Measurements from ENCODE around the gene THAP8.

The THAP8 gene

DNA sequence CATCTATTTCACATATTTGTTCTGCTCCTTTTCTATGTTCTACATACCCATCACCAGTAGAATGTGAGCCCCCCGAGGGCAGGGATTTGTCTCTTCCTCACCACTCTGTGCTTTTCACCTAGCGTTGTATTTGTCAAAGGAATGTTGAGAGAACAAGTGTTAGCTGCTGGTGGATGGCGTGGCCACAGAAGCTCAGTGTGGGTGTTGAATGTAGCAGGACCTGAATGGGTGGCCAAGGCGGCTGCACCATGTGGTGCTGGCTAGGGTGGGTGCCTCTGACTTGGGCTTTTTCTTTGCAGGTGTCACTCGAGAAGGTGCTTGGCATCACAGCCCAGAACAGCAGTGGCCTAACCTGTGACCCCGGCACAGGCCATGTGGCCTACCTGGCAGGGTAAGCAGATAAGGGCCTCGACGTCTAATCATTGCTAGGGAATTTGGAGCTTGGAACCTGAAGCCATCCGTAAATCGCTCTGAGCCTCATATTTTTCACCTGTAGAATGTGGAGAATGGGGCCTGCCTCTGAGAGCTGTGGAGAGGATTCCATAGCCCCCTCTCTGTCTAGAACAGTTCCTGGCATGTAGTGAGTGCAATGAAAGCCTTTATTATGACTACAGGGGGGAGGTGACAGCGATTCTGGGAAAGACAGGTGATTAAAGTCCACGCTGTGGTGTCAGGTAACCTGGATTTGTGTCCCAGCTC, 4.5 kb upstream of the THAP8 start:
- no peak overlapping the region for H3K4me3 ChIP-seq (ENCODE audit: control insufficient read depth, low read depth, low read length)
- TF ChIP-seq, protein P1, sequence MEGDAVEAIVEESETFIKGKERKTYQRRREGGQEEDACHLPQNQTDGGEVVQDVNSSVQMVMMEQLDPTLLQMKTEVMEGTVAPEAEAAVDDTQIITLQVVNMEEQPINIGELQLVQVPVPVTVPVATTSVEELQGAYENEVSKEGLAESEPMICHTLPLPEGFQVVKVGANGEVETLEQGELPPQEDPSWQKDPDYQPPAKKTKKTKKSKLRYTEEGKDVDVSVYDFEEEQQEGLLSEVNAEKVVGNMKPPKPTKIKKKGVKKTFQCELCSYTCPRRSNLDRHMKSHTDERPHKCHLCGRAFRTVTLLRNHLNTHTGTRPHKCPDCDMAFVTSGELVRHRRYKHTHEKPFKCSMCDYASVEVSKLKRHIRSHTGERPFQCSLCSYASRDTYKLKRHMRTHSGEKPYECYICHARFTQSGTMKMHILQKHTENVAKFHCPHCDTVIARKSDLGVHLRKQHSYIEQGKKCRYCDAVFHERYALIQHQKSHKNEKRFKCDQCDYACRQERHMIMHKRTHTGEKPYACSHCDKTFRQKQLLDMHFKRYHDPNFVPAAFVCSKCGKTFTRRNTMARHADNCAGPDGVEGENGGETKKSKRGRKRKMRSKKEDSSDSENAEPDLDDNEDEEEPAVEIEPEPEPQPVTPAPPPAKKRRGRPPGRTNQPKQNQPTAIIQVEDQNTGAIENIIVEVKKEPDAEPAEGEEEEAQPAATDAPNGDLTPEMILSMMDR (conservative IDR thresholded peaks at IDR 0.05; ENCODE audit: control insufficient read depth, insufficient read depth, low read depth, low read length) = no peak
- DNase-seq (ENCODE audit: low read depth) = no peak

DNA sequence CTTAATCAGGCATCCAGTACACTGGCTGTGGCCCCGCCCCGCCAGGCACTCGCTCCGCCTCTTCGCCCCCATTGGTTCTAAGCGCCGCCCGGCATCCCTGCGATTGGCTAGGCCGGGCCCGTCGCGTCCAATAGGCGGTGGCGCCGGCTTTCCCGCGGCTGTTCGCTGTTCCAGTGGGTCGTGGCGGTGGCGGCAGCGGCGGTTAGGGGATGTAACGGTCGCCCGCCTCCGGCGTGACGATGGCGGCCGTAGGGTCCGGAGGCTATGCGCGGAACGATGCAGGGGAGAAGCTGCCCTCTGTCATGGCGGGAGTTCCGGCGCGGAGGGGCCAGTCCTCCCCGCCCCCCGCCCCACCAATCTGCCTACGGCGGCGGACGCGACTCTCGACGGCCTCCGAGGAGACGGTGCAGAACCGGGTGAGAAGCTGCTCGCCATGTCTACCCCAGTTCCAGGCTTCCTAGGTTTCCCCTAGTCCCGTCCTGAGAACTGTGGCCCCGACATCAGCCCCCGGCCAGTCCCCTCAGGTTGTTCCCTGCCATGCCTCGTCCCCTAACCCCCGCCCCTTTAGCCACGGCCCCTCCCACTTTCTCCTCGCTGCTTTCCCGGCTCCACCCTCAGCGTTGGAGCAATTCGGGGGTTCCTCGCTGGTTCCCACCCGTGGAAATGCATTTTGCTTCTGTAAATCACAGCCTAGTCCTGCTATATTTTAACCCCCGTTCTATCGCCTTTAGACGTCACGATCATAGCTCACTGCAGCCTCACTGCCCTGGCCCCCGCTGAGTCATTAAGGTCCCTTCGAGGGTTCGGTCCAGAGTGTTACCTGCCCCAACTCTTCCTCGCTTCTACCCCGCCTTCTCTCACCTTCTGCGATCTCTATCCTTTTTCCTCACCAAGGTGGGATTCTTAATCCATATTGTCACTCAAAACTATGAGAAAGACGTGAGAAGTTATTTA, 925 bp upstream of the THAP8 start, which contains the start of gene WDR62:
Gene WDR62 (plus strand): TSS at position 165 of the 954 bp plus-strand sequence. CDS start 75 bp downstream, at position 240.
- TF ChIP-seq, protein P1 (conservative IDR thresholded peaks at IDR 0.05; ENCODE audit: control insufficient read depth, insufficient read depth, low read depth, low read length) = no peak
- H3K4me3 ChIP-seq (ENCODE audit: control insufficient read depth, low read depth, low read length) = peak within 1 kb of the TSS; percentile 81
- DNase-seq (ENCODE audit: low read depth) = peak; percentile 20

DNA sequence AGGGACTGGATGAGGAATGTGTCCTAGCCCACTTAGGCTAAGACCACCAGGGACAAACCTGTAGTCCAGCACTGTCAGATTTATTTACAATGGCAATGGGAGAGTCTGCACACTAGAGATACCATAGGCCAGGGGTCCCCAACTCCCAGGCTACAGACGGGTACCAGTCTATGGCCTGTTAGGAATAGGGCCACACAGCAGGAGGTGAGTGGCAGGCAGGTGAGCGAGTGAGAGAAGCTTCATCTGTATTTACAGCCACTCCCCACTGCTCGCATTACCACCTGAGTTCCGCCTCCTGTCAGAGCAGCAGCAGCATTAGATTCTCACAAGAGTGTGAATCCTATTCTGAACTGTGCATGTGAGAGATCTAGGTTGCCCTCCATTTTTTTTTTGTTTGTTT, 2.4 kb downstream of the THAP8 start:
- TF ChIP-seq, protein P1 (conservative IDR thresholded peaks at IDR 0.05; ENCODE audit: control insufficient read depth, insufficient read depth, low read depth, low read length) = no peak
- H3K4me3 ChIP-seq (ENCODE audit: control insufficient read depth, low read depth, low read length) = no peak overlapping the region
- DNase-seq (ENCODE audit: low read depth) = no peak

DNA sequence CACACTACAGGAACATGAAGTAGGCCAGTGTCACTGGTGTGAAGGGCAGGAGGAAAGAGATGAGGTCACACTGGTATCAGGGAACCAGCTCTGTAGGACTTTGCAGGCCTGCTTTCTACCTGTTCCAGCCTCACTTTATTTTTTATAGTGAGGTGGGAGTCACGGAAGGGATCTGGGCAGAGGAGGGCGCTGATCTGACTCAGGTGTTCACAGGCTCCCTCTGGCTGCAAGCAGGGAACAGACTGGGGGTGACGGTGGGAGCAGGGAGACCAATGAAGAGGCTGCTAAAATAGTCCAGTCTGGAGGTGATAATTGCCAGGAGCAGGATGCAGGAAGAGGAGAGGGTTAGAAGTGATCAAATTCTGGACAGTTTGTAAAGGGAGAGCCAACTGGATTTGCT, 2.8 kb downstream of the THAP8 start:
- TF ChIP-seq, protein P1 (conservative IDR thresholded peaks at IDR 0.05; ENCODE audit: control insufficient read depth, insufficient read depth, low read depth, low read length) = peak; percentile 14
- no peak for DNase-seq (ENCODE audit: low read depth)
- H3K4me3 ChIP-seq (ENCODE audit: control insufficient read depth, low read depth, low read length) = no peak overlapping the region

DNA sequence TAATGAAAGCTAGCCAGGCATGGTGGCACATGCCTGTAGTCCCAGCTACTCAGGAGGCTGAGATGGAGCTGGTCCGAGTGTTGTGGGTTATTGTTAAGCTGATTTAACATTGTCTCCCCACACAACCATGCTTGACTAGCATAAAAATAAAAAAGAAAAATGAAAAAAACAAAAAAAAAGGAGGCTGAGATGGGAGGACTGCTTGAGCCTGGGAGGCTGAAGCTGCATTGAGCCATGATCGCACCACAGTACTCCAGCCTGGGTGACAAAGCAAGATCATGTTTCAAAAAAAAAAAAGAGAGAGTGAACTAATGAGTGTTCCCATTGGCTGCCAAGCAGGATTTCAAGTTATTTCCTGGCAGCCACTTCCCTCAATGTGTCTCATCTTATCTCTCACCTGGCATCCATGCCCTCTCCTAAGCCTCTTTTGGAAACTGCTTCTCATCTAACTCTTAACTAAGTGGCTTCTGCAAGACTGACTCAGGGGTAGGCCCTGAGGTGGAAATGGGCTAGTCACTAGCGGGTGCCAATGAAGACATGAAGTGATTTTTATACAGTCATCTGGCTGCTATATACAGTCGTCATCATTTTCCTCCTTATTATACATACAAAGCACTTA, 4.9 kb downstream of the THAP8 start:
- H3K4me3 ChIP-seq (ENCODE audit: control insufficient read depth, low read depth, low read length) = no peak overlapping the region
- DNase-seq (ENCODE audit: low read depth) = peak; percentile 9
- TF ChIP-seq, protein P1 (conservative IDR thresholded peaks at IDR 0.05; ENCODE audit: control insufficient read depth, insufficient read depth, low read depth, low read length) = no peak

DNA sequence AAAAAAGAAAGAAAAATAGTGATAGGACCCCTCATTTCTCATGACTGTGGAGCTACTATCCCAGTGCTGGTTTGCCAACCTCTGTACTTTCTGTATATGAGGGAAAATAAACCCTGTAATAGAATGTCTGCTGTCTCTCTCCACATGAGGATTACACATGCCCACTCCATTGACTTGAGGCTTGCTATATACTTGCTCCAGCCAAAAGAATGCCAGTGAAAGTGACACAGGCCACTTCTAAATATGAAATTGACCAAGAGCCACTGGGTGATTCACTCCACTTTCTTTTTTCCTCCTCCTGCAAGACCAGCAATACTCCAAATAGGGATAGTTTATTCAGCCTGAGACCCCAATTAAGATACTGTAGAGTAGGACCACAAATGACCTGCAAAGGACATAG, 6.2 kb downstream of the THAP8 start:
- no peak overlapping the region for H3K4me3 ChIP-seq (ENCODE audit: control insufficient read depth, low read depth, low read length)
- TF ChIP-seq, protein P1 (conservative IDR thresholded peaks at IDR 0.05; ENCODE audit: control insufficient read depth, insufficient read depth, low read depth, low read length) = no peak
- DNase-seq (ENCODE audit: low read depth) = no peak

Measured in fibroblast of mammary gland (primary cell).